GM18520 (cell line): ENCODE results near the gene KLHL17.
"Not testable (repeated sequence)": the region's sequence is repeated elsewhere in the genome, so short reads cannot be mapped to it uniquely, and the experiment has no call there.

Source experiments
- ATAC-seq: cut with Tn5 transposase; IDR thresholded peaks from one replicate; pipeline ENCODE4 v1.9.1; 2021; ENCODE audit not compliant: unreplicated experiment

KLHL17 gene

DNA sequence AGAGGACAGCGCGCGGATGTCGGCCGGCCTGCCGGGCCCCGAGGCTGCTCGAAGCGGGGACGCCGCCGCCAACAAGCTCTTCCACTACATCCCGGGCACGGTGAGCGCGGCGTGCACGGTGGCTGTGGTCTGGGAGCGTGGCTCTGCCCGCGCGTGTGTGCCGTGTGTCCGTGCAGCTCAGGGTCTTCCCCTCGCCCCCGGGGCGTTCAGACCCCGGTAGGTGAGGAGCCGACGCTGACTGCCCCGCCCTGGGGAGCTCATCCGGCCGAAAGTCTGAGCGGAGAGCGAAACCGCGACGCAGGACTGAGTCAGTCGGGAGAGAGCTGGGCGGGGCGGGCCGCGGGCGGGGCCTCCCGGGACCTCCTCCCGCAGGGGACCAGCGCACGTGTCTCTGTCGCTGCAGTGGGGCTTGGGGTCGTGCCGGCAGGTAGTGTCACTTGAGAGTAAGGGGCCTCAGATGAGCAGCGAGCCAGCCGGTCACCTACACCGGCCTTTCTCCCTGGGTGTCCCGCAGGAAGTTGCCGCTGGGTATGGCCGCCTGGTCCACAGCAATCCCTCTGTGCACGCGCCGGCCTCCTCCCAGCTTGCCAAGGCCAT, 6.4 kb downstream of the KLHL17 start:
- no peak for ATAC-seq

DNA sequence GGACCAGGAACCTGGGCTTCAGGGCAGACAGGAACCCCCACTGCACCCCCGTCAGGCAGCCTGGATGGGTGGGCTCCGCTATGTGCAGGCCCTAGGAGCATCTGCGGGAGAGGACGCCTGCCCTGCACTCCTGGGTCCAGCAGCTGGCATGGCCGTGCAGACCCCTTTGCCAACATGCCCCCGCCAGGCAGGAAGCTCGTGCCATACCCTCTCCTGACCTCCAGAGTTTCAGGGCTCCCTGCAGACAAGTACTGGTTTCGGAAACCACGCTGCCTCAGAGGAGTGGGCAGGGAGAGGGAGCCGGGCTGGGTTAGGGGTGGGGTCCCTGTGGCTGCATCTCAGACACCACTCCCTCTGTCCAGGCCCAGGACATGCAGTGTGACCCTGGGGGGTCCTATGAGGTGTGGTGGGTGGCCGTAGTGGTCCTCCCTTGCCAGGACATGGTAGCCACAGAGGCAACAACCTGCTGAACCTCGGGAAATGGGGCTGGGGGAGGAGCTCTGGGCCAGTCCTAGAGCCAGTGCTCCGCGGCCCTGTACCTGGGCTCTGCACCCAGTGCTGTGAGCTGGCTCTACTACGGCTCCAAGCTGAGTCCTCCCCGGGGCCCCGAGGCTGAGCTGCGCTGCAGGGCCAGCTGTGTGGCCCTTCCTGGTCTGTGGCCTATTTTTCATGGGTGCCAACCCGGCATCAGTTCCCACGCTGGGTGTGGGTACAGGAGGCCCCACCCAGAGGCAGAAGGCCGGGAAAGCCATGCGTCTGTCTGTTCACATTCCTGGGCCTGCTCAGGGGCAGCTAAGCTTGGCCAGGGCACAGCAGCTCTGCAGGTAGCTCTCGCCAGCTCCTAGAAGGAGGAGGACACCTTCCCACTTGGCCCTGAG, 7.3 kb downstream of the KLHL17 start:
- no peak for ATAC-seq

DNA sequence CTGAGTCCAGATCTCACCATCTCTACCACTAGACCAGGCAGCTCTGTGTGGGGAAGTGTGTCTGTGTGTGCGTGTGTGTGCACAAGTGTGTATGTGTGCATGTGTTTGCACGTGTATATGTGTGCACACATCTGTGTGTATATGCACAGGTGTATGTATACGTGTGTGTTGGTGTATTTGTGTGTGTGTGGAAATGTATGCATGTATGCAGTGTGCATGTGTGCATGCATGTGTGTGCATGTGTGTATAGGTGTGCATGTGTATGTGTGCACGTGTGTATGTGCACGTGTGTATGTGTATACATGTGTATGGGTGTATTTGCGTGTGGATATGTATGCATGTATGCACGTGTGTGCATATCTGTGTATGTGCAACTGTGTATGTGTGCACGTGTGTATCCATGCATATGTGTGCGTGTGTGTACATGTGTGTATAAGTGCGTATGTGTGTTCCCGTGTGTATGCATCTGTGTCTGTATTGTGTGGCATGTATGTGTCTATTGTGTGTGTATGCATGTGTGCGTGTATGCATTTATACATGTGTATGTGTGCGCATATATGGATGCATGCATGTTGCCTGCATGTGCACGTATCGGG, 9.0 kb downstream of the KLHL17 start:
- ATAC-seq: no peak

DNA sequence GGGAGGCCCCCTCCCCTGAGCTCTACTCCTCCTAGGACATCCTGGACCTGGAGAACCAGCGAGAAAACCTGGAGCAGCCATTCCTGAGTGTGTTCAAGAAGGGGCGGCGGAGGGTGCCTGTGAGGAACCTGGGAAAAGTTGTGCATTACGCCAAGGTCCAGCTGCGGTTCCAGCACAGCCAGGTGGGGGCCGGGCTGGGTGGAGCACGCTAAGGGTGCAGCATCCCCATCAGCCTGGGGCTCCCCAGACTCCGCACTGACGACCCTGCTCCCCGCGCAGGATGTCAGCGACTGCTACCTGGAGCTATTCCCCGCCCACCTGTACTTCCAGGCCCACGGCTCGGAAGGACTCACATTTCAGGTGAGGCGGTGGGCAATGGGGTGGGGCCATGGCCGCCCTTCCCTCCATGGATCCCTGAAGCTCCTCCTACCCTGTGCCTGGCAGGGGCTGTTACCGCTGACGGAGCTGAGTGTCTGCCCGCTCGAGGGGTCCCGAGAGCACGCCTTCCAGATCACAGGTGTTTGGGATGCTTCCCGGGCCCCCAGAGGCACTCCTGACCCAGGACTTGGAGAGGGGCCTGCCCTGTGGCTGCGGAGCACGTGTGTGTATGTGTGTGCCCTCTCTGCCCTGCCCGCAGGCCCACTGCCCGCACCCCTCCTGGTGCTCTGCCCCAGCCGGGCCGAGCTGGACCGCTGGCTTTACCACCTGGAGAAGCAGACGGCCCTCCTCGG, 10.0 kb downstream of the KLHL17 start:
- ATAC-seq: no peak

DNA sequence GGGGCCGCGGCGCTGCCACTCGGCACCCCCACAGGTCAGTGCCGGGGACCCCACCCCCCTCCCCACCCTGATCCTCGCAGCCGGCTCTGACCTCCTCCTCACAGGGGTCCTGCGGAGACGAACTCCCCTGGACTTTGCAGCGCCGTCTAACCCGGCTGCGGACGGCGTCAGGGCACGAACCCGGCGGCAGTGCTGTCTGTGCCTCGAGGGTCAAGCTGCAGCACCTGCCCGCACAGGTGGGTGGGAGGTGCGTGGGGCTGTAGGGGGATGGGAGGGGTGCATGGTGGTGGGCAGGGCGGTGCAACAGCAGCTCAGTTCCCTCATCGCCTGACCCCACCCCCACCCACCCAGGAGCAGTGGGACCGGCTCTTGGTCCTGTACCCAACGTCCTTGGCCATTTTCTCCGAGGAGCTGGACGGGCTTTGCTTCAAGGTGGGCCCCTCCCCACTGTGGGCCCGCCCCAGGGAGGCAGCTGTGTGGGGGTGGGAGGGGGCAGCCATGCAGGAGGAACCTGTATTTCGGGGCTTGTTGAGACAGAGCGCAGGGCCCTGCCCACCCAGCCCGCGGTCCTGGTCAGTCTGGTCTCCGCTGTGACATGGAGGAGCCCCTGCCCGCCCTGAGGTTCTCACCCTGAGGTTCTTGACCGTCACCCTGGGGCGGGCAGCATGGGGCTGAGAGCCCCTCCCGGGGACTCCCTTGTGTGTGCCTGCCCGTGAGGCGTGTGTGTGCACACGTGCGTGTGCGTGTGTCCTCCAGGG, 10.8 kb downstream of the KLHL17 start:
- ATAC-seq: no peak

DNA sequence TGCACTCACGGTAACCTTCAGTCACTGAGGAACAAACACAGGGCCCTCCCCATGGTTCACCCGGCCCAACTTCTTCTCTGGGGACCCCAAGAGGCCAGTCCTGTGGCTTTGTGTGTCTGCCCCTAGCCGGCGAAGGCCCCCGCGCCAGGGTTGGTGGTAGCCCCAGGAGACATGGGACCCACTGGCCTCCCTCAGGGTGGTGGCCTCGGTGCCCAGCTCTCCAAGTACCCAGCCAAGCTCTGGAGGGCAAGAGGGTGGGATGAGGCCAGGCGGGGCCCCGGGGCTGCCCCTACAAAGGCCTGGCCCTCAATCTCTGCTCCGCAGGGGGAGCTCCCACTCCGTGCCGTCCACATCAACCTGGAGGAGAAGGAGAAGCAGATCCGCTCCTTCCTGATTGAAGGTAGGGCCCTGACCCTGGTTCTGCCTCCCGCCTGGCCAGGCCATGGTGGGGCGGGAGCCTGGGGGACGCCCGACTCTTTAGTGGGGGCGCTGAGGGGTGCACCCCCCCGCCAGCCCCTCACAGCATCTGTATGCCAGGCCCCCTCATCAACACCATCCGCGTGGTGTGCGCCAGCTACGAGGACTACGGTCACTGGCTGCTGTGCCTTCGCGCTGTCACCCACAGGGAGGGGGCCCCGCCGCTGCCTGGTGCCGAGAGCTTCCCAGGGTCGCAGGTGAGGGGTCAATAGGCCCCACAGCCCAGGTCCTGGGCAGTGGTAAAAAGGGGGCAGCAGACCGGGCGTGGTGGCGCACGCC, 11.5 kb downstream of the KLHL17 start:
- no peak for ATAC-seq

DNA sequence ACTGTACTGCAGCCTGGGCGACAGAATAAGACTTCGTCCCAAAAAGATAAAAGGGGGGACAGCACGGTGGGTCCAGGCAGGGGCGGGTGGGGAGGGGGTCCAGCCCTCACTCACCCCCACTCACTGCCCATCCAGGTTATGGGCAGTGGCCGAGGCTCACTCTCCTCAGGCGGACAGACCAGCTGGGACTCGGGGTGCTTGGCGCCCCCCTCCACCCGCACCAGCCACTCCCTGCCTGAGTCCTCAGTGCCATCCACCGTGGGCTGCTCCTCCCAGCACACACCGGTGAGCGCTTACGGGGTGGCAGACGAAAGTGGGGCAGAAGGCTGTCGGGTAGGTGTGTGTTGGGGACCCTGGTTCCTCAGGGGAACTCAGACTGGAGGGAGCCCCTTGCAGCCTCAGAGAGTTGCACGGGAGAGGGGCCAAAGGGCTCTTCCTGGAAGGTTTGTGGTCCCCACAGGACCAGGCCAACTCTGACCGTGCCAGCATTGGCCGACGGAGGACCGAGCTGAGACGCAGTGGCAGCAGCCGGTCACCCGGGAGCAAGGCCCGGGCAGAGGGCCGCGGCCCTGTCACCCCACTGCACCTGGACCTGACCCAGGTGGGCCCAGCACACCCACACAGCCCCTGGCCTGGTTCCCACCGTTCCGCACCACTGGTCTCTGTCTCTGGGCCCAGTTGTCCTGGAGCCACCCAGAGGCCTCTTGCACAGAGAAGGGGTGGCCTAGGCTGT, 12.5 kb downstream of the KLHL17 start:
- ATAC-seq: no peak

DNA sequence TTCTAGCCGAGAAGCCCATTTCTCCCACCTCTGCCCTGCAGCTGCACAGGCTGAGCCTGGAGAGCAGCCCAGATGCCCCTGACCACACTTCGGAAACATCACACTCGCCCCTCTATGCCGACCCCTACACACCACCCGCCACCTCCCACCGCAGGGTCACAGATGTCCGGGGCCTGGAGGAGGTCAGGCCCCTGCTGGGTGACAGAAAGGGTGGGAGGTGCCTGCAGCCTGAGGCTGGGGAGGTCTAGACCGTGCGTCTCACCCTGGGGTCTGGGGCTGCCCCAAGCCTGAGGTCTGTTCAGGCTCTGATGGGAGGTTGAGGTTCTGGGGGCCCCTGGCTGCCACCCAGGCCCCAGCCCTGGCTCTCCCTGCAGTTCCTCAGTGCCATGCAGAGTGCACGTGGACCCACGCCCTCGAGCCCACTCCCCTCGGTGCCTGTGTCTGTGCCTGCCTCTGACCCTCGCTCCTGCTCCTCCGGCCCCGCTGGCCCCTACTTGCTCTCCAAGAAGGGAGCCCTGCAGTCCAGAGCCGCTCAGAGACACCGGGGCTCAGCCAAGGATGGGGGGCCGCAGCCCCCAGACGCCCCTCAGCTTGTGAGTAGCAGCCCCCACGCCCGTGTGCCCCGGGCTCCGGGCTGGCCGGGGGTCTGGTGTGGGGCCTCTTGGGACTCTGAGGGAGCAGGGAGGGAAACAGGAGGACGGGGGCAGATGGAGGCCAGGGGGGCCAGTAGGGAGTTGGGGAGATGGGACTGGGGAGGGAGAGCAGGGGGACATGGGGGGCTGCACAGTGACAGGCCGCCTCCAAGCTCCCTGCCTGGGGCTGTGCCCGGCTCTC, 13.3 kb downstream of the KLHL17 start:
- ATAC-seq: no peak

DNA sequence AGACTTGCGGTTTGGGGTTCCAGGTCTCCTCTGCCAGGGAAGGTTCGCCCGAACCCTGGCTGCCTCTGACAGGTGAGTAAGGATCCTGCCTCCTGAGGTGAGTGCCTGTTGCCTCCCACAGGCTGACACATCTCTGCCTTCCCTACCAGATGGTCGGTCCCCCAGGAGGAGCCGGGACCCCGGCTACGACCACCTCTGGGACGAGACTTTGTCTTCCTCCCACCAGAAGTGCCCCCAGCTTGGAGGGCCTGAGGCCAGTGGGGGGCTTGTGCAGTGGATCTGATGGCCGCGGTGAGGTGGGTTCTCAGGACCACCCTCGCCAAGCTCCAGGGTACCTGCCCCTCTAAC, 13.9 kb downstream of the KLHL17 start:
- no peak for ATAC-seq

DNA sequence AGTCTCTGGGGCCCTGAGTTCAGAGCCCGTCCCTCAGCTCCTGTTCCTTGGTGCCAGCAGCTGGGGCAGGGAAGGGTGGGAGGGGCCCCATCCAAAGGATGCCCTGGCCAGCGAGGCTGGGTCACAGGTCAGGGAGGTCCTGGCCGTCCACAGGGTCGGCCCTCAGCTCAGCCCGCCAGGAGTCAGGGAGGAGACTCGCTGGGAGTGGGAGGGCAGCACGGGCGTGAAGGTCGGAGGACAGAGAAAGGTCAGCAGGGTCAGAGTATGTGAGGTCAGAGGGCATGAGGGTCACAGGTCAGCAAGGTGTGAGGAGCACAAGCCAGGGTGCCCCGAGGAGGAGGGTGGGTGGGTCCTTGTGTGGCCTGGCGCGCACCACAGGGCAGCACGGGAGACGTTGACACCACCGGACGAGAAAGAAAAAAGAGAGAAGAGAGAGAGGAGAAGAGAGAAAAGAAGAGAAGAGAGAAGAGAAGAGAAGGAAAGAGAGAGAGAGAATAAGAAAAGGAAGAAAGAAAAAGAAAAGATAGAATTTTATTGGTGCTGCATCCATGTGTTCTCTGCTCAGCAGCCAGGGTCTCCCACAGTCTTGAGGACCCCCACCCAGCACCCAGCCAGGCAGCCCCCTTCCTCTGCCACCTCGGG, 14.4 kb downstream of the KLHL17 start:
- no peak for ATAC-seq

DNA sequence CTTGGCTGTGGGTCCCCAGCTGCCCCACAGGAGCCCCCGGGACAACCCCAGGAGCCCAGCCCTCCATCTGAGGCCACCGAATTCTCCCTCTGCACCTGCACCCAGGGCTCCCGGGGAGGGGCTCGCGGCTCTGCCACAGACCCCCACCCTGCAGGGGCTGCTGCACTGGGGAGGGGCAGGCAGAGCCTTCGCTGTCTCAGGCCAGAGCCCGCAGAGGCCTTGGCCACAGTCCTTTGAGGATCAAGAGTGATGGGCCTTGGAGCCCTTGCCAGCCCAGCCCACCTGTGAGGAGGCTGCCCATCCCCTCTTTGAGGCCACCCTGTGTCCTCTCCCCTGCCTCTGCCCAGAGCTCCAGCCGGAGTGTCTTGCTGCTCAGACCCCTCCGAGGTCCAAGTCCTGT, 15.0 kb downstream of the KLHL17 start:
- no peak for ATAC-seq

DNA sequence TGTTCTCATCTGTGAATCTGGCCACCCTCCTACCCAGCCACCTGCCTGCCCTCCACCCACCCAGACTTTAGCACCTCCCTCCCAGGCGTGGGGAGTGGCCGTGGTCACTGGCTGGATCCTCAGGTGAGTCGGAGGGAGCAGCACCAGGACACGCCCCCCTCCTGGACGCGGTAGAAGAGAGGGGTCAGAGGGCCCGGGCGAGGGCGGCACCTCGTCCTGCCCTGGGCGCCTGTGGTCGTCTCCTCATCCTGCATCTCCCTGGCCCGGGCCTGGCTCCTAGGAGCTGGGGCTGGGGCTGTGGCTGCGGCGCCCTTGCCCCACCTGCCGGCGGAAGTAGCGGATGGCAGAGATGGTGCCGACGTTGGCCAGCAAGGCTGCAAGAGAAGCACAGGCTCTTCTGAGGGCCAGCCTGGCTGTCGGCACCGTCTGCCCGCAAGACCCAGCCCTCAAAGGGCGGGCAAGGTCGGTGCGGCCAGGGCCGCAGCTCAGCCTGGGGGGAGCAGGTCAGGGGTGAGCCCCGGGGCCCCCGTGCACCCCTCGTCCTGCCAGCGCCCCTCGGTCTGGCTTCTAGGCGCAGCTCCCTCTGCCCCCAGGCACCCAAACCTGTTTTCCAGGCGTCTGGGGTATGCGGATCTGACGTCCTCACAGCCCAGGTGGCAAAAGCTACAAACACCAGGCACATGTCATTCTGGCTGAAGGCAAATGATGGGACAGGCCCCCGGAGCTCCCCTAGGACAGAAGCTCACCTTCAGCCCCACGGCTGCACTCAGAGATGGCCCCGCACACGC, 15.7 kb downstream of the KLHL17 start:
- peak; percentile 64 for ATAC-seq

DNA sequence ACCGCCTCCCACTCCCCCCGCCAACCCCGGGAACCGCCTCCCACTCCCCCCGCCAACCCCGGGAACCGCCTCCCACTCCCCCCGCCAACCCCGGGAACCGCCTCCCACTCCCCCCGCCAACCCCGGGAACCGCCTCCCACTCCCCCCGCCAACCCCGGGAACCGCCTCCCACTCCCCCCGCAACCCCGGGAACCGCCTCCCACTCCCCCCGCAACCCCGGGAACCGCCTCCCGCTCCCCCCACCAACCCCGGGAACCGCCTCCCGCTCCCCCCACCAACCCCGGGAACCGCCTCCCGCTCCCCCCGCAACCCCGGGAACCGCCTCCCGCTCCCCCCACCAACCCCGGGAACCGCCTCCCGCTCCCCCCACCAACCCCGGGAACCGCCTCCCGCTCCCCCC, 16.4 kb downstream of the KLHL17 start:
- not testable (repeated sequence) for ATAC-seq

DNA sequence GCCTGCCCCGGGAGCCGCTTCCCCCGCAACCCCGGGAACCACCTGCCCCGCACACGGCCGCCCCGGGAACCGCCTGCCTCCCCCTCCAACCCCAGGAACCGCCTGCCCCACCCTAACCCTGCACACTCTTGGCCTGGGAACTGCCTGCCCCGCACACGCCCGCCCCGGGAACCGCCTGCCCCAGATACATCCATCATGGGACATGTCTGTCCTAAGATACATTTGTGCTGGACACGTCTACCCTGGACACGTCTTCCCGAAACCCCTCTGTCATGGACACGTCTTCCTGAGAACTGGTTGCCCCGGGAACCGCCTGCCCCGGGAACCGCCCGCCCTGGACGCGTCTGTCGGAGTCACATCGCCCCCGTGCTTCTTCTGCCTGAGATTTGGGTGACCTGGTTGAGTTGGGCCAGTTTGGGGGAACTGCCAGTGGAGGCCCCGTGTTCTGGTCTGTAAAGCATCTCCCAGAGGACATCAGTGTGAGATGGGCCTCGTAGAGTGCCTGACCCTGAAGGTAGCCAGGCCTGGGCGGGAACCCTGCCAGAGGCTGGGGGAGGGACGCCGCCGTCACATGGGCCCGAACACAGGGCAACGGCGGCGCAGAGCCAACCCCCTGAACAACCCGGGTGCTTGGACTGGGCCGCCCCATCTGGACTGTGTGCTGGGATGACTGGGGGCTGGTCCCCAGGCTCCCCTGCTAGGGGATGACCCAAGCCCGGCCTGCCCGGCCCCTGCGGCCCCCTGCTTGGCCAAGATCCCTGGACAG, 17.9 kb downstream of the KLHL17 start:
- no peak for ATAC-seq

DNA sequence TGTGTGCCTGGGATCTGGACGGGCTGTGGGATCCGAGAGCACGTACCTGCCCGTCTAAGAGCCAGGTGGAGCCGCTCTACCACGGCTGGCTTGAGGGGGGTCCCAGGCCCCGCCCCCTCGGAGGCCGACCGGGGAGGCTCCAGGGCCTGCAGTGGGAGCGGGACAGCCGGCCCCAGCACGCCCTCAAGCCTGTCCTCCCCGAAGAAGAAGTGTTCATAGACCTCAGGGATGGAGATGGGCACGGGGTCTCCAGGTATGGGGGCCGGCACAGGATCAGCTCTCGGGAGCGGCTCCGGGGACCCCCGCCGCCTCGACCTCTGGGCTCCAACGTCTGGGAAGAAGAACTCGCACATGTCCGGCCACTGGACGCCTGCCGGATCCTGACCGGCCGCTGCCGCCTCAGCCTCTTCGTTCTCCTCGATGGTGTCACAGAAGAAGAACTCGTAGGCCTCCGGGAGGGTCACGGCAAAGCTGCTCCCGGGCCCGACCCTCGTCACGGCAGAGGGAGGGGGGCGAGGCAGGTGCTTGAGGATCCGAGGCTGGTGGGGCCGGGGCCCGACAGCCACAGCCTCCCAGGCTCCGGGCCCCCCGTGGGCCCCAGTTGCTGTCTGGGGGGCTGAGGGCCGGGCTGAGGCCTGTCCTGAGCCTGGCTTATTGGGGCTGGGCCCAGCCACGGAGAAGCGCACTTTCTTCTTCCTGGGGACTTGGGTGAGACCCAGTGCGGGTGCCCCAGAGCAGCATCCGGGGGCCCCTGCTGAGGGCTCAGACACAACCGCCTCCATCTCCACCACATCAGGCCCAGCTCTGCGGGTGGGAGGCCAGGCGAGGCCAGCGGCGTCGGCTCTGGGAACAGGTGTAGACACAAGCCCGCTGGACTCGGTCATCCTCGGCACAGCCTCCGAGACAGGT, 18.7 kb downstream of the KLHL17 start:
- no peak for ATAC-seq

DNA sequence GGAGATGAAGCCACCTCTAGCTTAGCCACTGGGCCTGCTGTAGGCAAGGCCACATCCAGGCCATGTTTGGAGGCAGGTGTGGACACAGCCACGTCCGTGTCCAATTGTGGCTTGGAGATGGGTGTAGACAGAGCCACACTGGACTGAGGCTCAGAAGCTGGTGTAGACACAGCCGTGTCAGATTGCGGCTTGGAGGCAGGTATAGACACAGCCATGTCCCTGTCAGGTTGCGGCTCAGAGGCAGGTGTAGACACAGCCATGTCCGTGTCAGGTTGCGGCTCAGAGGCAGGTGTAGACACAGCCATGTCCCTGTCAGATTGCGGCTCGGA, 19.3 kb downstream of the KLHL17 start:
- no peak for ATAC-seq
